OCI-LY1 (cell line): Measurements from ENCODE around the gene CCDC146.

Experiments
- H2AFZ ChIP-seq: fragments of 200-600 bp; sonication (generic), shearing (Covaris generic); 2 replicates; pipeline ENCODE4 v1.6.0; 2014; ENCODE audit warnings: antibody characterized with exemption, mild to moderate bottlenecking, low read length
- H3F3A ChIP-seq: fragments of 200-600 bp; sonication (generic), shearing (Covaris generic); 2 replicates; pipeline ENCODE4 v1.6.0; 2014; ENCODE audit warnings: mild to moderate bottlenecking, antibody characterized with exemption, low read length, moderate library complexity; ENCODE audit not compliant: insufficient read depth
- H3K27ac ChIP-seq: fragments of 200-600 bp; sonication (generic); 2 replicates; pipeline ENCODE4 v1.5.1; 2014; ENCODE audit warnings: low read length, mixed run types, mild to moderate bottlenecking, low read depth; ENCODE audit not compliant: poor library complexity, severe bottlenecking
- H3K27me3 ChIP-seq: fragments of 200-600 bp; sonication (generic); 2 replicates; pipeline ENCODE4 v1.6.0; 2014; ENCODE audit warnings: antibody characterized with exemption, mild to moderate bottlenecking, low read length, moderate library complexity; ENCODE audit not compliant: insufficient read depth
- H3K36me3 ChIP-seq: fragments of 200-600 bp; sonication (generic); 2 replicates; pipeline ENCODE4 v1.6.1; 2014; ENCODE audit warnings: mild to moderate bottlenecking, antibody characterized with exemption, low read length, moderate library complexity, mixed read lengths; ENCODE audit not compliant: insufficient read depth
- H3K4me1 ChIP-seq: fragments of 200-600 bp; sonication (generic); 2 replicates; pipeline ENCODE4 v1.5.1; 2014; ENCODE audit warnings: mild to moderate bottlenecking, low read length, moderate library complexity; ENCODE audit not compliant: insufficient read depth, severe bottlenecking
- H3K4me2 ChIP-seq: fragments of 200-600 bp; sonication (generic), shearing (Covaris generic); 2 replicates; pipeline ENCODE4 v1.6.1; 2014; ENCODE audit warnings: low read length
- H3K4me3 ChIP-seq: fragments of 200-600 bp; sonication (generic); 2 replicates; pipeline ENCODE4 v1.5.1; 2014; ENCODE audit warnings: low read length, low read depth, mild to moderate bottlenecking, mixed read lengths; ENCODE audit not compliant: poor library complexity, severe bottlenecking
- H3K79me2 ChIP-seq: fragments of 200-600 bp; shearing (Covaris generic); 2 replicates; pipeline ENCODE4 v1.6.1; 2016; ENCODE audit warnings: mixed run types, low read length, mixed read lengths; ENCODE audit not compliant: insufficient read depth
- H3K9ac ChIP-seq: fragments of 200-600 bp; sonication (generic), shearing (Covaris generic); 2 replicates; pipeline ENCODE4 v1.6.1; 2014; ENCODE audit warnings: mild to moderate bottlenecking, low read length, mixed read lengths
- H3K9me2 ChIP-seq: fragments of 200-600 bp; sonication (generic), shearing (Covaris generic); 2 replicates; pipeline ENCODE4 v1.6.1; 2014; ENCODE audit warnings: low read depth, mild to moderate bottlenecking, low read length, mixed read lengths
- H3K9me3 ChIP-seq: fragments of 200-600 bp; shearing (Covaris generic); 2 replicates; pipeline ENCODE4 v1.6.1; 2014; ENCODE audit warnings: low read length, mixed read lengths
- H4K20me1 ChIP-seq: fragments of 200-600 bp; sonication (generic), shearing (Covaris generic); 2 replicates; pipeline ENCODE4 v1.6.0; 2016; ENCODE audit warnings: mild to moderate bottlenecking, low read length; ENCODE audit not compliant: insufficient read depth
- CTCF ChIP-seq: fragments of 200-600 bp; sonication (generic), shearing (Covaris generic); IDR thresholded peaks from 2 replicates; pipeline ENCODE4 v1.5.1; 2017; ENCODE audit warnings: mild to moderate bottlenecking, antibody characterized with exemption, low read length, moderate library complexity, mixed read lengths
- EZH2 ChIP-seq: fragments of 200-600 bp; sonication (generic), shearing (Covaris generic); IDR thresholded peaks from 2 replicates; pipeline ENCODE4 v1.8.0; 2017; ENCODE audit warnings: borderline replicate concordance, mixed run types, mild to moderate bottlenecking, antibody characterized with exemption, low read length, moderate library complexity, mixed read lengths

The CCDC146 gene

GRCh38 chr7:77338883-77339629 is 216.6 kb downstream of the CCDC146 start:
- H2AFZ ChIP-seq: no peak overlapping the region
- H3K27me3 ChIP-seq: peaks cover 10% of the 10 kb centered on the region; the same call in 1 of the 2 replicates
- no peaks in the 10 kb centered on the region for H3K9me3 ChIP-seq
- H3K36me3 ChIP-seq: no peaks in the 10 kb centered on the region
- H4K20me1 ChIP-seq: no peaks in the 10 kb centered on the region
- H3K9me2 ChIP-seq: no peaks in the 10 kb centered on the region
- no peak overlapping the region for H3K27ac ChIP-seq
- no peak overlapping the region for H3K4me3 ChIP-seq
- H3K4me2 ChIP-seq: no peak overlapping the region
- peaks cover 5% of the 10 kb centered on the region for H3K4me1 ChIP-seq
- H3K9ac ChIP-seq: no peak overlapping the region
- TF ChIP-seq CTCF: no peak
- TF ChIP-seq EZH2: no peak
- no peaks in the 10 kb centered on the region for H3K79me2 ChIP-seq
- H3F3A ChIP-seq: no peaks in the 10 kb centered on the region

GRCh38 chr7:77339726-77340125 is 217.3 kb downstream of the CCDC146 start:
- Histone ChIP-seq H4K20me1 (no peaks in the 10 kb centered on the region), H3F3A (no peaks in the 10 kb centered on the region), H3K36me3 (no peaks in the 10 kb centered on the region), H3K27ac (no peak overlapping the region), H3K4me2 (no peak overlapping the region), H3K79me2 (no peaks in the 10 kb centered on the region), H2AFZ (no peak overlapping the region), H3K4me3 (no peak overlapping the region), H3K9me2 (no peaks in the 10 kb centered on the region), H3K4me1 (peaks cover 5% of the 10 kb centered on the region), H3K27me3 (peaks cover 10% of the 10 kb centered on the region; the same call in 1 of the 2 replicates), H3K9me3 (no peaks in the 10 kb centered on the region), H3K9ac (no peak overlapping the region)
- no peak for TF ChIP-seq EZH2
- TF ChIP-seq CTCF: no peak
